Stimulated activated CD4-positive, alpha-beta T cell treated with anti-CD3 and anti-CD28 coated beads, Interleukin-15, amount 100 ng/mL, for 1 hour (primary cell): ENCODE data around the gene CLTB.
"Not testable (repeated sequence)": the region's sequence is repeated elsewhere in the genome, so short reads cannot be mapped to it uniquely, and the experiment has no call there.

ENCODE experiments used
- DNase-seq, 2 donors: peaks; one replicate each; pipeline ENCODE4 v3.0.0-alpha.2; 2020; ENCODE audit warnings: low read depth in 1 of 2, low spot score in 1 of 2

The CLTB gene

DNA sequence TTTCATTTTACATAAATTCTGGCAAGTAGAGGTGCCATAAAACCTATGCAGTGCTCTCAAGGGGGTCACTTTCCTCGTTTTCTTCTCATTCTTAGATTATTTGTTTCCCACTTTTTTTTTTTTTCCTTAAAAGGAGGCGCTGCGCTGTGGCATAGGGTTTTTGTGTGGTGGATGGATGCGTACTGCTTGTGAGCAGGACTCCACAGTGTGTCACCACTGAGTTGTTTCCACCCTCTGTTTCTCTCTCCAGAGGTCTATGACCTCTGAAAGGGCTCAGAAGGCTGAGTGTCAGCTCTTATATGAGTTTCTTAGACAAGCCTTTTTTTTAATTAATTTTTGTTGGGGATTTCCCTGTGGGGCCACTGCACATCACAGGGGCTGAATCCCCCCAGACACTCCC, 13.6 kb upstream of the CLTB start:
- DNase-seq: no peak

DNA sequence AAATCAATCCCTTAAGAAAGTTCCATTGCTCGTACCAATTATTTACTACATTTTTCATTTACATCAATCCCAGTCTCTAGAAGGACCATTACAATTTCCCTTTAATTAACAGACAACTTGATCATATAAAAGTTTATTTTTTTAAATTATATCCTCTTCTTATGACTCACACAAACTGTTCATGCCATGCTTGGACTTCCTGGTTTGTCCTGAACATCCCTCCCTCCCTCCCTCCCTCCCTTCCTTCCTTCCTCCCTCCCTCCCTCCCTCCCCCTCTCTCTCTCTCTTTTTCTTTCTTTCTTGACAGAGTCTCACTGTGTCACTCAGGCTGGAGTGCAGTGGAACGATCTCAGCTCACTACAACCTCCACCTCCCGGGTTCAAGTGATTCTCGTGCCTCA, 11.6 kb upstream of the CLTB start:
- DNase-seq: no peak

DNA sequence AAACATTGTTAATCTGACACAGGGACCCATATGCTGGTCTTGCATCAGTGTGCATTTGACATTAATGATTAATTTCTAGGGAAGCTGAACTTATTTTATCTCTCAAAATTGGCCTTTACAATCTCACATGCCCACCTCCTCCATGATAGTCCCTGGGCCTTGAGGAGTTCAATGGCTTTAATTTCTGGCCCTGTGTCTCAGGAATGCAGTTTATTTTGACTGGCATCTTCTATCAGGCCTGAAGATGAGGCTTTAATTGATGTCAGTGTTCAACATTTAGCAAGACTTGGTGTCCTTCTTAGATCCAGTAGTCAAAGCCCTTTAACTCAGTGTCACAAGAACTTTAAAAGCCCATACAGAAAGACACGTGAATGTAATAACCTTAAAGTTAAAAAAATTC, 10.5 kb upstream of the CLTB start:
- DNase-seq: no peak

DNA sequence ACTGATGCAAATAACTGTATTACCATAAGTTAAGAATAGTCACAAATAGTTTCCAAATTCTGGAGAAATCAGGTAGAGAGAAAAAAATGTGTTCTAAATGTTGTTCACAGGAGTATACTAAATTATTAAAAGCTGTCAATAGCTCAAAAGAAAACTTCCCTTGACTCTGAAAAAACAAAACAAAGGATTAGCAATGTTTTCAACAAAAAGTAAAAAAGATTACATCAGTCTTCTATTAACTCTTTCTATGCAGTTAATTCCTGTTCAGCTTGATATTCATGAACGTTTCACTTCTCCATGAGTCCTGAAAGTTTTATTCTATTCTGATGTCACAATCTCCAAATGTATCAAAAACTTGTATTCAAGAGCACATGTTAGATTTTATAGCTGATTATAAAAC, 9.5 kb upstream of the CLTB start:
- DNase-seq: no peak

DNA sequence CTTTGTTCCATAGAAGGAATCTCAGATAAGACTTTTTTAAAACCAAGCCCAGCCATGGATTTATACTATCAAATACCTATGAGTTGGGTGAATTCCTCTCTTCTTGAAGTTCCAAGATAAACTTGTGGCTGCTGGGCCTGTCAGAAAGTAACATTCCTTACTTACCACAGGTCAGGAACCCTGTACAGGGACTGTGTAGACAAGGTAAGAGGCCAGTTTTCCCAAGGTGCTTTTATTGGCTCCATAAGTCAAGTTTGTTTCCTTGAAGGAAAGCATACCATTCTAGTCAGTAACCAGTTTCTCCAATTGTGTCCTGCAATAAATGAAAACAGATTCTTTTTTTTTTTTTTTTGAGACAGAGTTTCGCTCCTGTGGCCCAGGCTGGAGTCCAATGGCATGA, 8.8 kb upstream of the CLTB start:
- no peak for DNase-seq

DNA sequence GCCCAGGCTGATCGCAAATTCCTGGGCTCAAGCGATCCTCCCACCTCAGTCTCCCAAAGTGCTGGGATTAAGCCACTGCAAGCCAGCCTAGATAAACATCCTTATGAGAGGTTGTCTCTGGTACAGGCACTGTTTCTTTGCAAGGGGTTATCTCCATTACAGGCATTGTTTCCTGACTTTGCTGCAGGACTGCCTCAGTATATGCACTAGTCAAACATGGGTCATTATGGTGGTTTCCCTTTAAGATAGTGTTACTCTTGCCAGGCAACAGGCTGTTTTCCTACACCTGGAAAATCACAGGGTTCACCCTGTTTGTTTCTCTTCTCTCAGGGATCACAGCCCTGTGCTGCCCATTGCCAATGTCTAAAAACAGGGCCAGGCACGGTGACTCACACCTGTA, 7.8 kb upstream of the CLTB start:
- DNase-seq: no peak

DNA sequence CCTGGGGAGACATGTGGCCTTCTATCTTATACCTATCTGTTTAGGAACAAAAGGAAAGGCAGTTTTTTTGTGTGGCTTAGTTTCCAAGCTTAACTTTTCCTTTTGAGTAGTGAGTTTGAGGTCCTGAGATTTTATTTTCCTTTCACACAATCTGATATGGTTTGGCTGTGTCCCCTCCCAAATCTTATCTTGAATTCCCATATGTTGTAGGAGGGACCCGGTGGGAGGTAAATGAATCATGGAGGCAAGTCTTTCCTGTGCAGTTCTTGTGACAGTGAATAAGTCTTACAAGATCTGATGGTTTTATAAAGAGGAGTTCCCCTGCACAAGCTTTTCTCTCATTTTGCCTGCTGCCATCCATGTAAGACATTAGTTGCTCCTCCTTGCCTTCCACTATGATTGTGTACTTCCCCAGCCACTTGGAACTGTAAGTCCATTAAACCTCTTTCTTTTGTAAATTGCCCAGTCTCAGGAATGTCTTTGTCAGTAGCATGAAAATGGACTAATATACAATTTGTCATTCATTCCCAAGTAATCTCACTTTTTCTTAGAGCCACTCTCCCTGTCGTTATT, 4.7 kb upstream of the CLTB start:
- no peak for DNase-seq

DNA sequence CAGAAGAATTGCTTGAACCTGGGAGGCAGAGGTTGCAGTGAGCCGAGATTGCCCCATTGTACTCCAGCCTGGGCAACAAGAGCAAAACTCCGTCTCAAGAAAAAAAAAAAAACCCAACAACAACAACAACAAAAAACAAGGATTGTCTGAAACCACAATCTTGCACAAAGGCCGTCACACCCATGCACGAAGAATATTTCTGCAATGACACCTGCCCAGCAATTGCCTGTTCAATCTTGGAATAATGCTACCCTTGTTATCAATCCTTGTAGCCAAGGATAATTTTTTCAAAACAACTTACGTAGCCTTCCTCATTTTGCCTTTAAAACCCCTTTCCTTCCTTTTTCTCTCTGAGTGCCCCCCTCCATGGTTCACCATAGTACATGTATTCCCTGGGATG, 3.7 kb upstream of the CLTB start:
- no peak for DNase-seq

DNA sequence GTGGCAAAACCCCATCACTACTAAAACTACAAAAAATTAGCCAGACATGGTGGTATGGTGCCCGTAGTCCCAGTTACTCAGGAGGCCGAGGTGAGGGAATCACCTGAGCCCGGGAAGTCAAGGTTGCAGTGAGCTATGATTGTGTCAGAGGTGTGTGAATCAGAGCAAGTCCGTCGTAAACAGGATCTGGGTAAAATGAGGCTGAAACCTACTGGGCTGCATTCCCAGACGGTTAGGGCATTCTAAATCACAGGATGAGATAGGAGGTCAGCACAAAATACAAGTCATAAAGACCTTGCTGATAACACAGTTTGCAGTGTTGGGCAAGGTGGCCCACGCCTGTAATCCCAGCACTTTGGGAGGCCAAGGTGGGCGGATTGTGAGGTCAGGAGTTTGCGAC, 1.9 kb upstream of the CLTB start:
- no peak for DNase-seq

DNA sequence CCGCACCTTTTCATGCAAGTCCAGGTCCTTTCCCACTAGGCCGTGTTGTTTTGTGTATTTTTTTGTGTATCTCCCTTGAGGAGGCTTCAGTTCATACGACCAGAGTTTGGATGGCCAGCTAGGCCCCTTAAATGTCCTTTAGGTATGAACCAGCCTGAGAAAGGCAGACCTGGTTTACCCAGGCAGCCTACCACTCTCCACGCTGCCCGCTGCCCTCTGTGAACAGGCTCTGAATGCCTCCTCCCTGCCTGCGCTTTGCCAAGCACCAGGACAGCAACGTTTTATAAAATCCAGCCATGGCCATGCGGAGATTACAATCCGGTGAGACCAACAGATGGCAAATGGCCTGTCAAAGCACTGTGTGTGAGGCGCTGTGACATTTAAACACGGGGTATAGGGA, 626 bp upstream of the CLTB start:
- DNase-seq: no peak

DNA sequence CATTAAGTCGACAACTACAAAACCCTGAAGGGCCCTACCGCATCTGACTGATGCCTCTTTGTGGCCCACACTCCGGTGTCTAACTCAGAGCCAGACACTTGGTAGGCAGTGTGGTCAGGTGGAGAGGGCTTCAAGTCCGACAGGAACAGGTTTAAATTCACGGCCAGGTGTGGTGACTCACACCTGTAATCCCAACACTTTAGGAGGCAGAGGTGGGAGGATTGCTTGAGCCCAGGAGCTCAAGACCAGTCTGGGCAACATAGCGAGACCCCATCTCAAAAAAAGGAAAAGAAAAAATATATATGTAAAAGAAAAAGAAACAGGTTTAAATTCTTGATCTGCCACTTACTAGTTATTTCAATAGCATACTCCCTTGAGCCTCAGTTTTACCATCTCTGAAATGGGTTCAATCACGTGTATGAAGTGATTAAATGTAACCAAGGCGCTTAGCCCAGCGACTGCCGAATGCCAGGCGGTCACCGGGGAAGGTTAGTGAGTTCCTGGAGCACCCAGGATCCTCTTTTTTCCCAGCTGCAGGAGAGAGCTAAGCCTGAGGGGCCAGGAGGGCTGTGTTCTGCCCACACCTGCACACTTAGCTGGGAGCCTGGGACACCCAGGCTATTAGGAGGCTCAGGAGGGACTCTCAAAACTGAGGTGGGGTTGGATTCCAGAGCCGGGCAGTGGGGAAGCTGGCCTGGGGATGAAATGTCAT, 943 bp downstream of the CLTB start:
- DNase-seq: no peak

DNA sequence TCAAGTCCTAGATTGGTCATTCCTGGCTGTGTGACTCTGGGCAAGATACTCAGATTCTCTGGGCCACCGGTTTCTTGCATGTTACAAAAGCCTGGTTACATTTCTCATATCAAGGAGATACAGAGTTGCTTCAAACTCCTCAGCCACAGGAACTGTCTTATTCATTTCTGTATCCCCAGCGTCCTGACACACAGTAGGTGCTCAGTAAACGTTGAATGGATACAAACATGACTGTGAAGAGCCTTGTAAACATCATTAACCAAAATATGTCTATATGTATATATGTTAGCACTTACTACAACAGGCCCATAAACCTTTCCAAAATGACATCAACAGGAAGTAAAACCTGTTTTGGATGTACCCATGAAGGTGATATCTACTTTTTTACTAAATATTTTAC, 1.6 kb downstream of the CLTB start:
- no peak for DNase-seq

DNA sequence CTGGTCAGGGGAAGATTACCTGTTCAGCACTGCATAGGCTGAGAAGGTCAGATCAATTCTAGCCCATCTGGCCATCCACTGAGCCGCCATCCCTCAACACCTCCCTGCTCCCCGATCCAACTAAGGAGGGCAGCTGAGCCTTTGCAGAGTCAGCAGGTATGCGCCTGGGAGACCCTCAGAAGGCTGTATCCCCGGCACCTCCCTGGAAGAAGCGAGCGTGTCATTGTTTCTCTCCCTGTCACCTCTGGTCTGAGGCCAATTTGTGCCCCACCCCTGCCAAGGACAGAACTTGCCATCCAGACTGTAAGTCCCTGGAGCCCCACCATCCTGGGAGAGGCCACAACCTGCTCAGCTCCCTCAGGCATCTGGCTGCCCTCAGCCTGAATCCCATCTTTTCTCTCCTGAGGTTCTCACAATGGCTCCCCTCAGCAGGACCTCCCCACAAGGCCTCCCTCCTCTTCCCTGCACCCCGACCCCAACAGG, 2.6 kb downstream of the CLTB start:
- DNase-seq: no peak

DNA sequence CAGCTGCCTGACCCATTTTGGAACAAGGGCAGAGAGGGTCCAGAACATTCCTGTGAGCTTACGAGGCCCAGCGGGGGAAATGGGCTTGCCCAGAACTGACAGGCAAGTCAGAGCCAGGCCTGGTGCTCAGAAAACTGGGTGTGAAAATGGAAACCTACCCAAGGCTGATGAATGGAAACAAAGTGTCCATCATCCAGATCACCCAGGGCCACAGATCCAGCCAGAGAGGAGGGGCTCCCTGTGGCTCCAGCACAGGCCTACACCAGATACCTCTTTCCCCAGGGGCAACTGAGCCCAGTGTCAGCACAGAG, 3.1 kb downstream of the CLTB start:
- DNase-seq: no peak

DNA sequence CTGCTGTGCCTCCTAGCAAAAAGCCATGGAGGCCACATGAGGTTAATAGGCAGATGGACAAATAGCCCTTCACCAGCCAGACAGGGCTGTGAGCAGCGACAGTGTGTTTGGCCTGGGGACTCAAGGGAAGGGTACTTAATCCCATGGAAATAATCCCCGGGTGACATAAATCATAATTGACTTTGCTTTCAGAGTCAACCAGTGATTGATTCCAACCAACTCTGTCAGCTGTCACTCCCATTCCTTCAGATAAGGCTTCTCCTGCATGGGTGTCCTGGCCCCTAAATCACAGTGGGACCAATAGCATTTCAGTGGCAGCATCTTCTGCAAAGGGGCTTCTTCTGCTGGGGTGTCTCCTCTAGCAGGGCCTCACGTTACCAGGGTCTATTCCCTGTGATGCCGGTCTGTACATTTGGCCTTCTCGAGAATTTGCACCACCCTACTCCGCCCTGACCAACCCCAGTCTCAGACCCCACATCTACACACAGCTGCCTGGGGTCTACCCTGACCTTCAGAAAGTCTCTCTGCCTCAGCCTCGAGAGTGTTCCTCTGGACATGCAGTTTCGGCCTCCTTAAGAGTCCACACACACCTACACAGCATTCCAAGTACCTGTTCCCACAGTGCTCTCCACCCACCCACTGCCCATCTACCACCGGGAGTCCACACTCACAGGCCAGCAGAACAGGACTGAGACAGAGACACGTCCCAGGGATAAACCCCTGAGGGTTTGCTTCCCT, 3.7 kb downstream of the CLTB start:
- no peak for DNase-seq

DNA sequence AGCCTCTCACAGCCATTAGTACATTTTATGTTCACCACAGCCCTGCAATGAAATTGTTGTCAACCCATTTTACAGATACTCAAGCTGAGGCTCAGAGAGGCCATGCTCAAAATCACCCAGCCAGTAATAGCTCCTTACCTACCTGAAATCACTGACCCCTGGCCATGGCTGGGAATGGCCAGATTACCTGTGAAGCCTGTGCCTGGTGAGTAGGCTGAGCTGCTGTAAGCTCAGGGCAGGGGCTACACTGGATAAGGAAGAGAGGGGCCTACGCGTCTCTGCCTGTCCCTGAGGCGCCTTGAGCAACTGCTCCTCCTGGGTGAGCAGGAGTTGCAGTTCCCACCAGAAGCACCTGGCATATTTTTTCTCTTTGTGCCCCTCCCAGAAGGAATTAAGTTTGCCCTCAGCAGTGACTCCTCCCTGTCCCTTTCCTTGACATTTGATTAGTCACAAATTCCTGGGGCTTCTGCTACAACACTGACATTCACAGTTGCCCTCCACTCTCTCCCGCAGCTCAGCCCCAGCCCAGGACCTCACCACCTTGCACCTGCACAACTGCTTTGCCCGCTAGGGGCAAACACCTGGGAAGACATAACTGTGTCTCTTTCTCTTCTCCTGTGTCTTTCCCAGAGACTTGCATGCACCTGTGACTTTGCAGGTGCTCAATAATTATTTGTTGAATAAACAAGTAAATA, 5.7 kb downstream of the CLTB start:
- DNase-seq: no peak

DNA sequence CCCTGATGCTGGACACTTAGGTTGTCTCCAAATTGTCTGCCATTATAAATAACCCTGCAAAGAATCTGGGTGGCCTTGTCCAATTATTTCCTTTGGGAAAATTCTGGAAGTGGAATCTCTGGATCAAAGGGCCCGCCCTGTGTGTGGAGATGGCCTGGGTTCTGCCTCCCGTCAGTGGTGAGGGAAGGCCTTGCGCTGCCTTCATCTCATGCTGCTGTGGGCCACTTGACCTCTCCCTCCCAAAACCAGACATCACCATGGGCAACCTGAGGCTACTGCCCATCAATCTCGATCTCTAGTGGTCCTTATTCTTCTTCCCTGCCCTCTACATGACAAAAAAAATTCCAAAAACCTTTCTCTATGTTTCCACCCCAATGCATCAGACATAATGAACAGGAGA, 6.6 kb downstream of the CLTB start:
- DNase-seq: no peak

DNA sequence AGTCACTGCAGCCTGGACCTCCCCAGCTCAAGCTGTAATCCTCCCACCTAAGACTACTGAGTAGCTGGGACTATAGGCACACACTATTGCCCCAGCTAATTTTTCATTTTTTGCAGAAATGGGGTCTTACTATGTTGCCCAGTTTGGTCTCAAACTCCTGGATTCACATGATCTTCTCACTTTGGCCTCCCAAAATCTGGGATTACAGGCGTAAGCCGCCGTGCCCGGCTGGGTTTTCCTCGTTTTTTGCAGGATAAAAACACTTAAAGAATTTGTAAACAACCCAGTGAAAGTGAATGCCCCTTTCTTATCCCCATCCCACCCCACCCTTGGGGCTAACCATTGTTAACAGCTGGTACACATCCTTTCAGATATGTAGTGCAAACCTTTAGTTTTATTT, 7.7 kb downstream of the CLTB start:
- DNase-seq: no peak

DNA sequence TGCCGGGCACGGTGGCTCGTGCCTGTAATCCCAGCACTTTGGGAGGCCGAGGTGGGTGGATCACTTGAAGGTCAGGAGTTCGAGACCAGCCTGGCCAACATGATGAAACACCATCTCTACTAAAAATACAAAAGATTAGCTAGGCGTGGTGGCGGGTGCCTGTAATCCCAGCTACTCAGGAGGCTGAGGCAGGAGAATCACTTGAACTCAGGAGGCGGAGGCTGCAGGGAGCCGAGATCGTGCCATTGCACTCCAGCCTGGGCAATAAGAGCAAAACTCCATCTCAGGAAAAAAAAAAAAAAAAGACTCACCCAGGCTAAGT, 8.1 kb downstream of the CLTB start:
- DNase-seq: not testable (repeated sequence)

DNA sequence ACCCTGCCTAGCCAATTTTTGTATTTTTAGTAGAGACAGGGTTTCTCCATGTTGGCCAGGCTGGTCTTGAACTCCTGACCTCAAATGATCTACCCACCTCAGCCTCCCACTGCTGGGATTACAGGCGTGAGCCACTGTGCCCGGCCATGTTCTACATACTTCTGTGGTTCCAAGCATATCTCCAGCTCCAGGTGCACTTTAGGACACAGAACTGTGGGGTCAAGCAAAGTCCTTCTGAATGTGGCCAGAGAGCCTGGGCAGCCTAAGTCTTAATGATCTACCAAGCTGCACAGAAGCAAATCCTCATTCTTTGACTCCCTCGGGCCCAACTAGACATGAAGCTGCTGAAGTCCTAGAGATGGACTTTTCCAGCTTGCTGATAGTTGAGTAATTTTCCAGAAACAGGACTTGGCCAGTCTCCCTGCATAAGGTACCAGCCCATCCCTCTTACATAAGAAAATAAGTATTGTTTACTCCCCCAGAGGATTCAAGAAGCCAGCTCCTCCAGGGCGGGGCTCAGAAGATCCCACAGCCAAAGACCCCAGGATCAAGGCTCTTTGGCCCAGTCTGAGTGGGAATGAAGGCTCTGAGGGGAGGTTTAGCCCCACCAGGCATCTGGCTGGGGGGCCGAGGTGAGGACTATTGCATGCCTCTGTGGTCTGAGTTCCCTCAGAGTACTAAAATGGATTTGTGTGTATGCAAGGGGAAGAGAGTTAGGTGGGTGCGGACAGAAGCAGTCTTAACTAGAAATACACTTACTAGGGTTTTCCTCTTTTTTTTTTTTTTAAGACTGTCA, 8.7 kb downstream of the CLTB start:
- no peak for DNase-seq

DNA sequence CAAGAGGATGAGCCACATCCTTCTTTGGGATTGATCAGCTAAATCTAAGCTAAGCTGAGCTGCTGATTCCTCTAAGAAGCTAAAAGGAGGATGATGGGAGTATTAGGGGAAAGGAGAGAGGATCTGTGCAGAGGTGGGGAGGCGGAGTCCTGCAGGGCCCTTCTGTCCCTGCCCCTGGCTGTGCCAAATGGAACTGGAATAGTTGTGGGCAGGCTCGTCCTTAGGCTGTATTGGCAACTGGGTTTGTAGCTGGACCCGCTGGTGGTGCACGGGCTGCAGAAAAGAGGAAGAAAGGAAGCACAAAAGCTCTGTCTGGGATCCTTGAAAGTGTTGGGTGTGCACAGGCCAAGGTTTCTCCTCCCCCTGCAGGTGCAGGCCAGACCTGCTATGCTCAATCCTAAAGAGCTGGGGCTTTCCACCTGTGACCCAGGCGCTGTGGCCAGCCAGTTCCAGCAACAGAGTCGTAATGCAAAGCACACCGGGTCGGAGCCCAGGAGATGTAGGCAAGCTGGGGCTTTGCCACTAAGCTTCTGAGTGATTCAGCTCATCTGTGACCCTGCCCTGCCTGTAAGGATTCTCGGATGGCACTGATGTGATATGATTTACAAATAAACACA, 9.8 kb downstream of the CLTB start:
- DNase-seq: no peak
